H9 (cell line): ENCODE measurements around the gene ITLN1. TPM values are rescaled to one million over a fixed set of nuclear protein-coding genes. Genes with fewer than 3 reads are reported as not detected.

Source experiments
- DNase-seq: peaks from one replicate; pipeline ENCODE4 v3.0.0-alpha.2; 2017
- H2AFZ ChIP-seq: one replicate; pipeline ENCODE4 v1.6.1; 2013; ENCODE audit warnings: mild to moderate bottlenecking, low read length, control low read depth, moderate library complexity
- H2AK5ac ChIP-seq: 2 replicates; pipeline ENCODE4 v1.6.1; 2013; ENCODE audit warnings: low read length, control low read depth, mixed read lengths; ENCODE audit not compliant: insufficient read length
- H2BK120ac ChIP-seq: one replicate; pipeline ENCODE4 v1.6.1; 2013; ENCODE audit warnings: low read depth, mild to moderate bottlenecking, low read length, control low read depth, inconsistent platforms; ENCODE audit not compliant: poor library complexity, severe bottlenecking
- H2BK12ac ChIP-seq: 2 replicates; pipeline ENCODE4 v1.6.1; 2013; ENCODE audit warnings: low read length, control low read depth, mixed read lengths, low read depth; ENCODE audit not compliant: insufficient read length
- H2BK15ac ChIP-seq: 2 replicates; pipeline ENCODE4 v1.6.1; 2013; ENCODE audit warnings: low read depth, low read length, control low read depth
- H2BK20ac ChIP-seq: one replicate; pipeline ENCODE4 v1.6.1; 2013; ENCODE audit warnings: low read depth, mild to moderate bottlenecking, low read length, control low read depth, inconsistent platforms; ENCODE audit not compliant: poor library complexity, severe bottlenecking
- H2BK5ac ChIP-seq: 2 replicates; pipeline ENCODE4 v1.6.1; 2013; ENCODE audit warnings: low read length, control low read depth, mixed read lengths; ENCODE audit not compliant: insufficient read length
- H3K14ac ChIP-seq: 2 replicates; pipeline ENCODE4 v1.6.1; 2013; ENCODE audit warnings: low read length, control low read depth; ENCODE audit not compliant: insufficient read depth
- H3K18ac ChIP-seq: 2 replicates; pipeline ENCODE4 v1.6.1; 2013; ENCODE audit warnings: low read depth, mild to moderate bottlenecking, mixed read lengths, low read length, control low read depth; ENCODE audit not compliant: insufficient read length
- H3K23ac ChIP-seq: 2 replicates; pipeline ENCODE4 v1.6.1; 2013; ENCODE audit warnings: low read length, control low read depth, mixed read lengths, low read depth; ENCODE audit not compliant: insufficient read length
- H3K23me2 ChIP-seq: 2 replicates; pipeline ENCODE4 v1.6.1; 2013; ENCODE audit warnings: low read depth, mild to moderate bottlenecking, mixed read lengths, low read length, control low read depth; ENCODE audit not compliant: insufficient read length, poor library complexity, severe bottlenecking
- H3K27ac ChIP-seq: 2 replicates; pipeline ENCODE4 v1.5.1; 2013; ENCODE audit warnings: low read length, control low read depth, mixed read lengths, low read depth; ENCODE audit not compliant: insufficient read length
- H3K27me3 ChIP-seq: 2 replicates; pipeline ENCODE4 v1.6.1; 2013; ENCODE audit warnings: low read length, control low read depth, inconsistent platforms; ENCODE audit not compliant: insufficient read depth
- H3K4ac ChIP-seq: 2 replicates; pipeline ENCODE4 v1.6.1; 2013; ENCODE audit warnings: low read depth, mild to moderate bottlenecking, control low read depth, inconsistent platforms, low read length, moderate library complexity
- H3K4me1 ChIP-seq: 2 replicates; pipeline ENCODE4 v1.6.1; 2013; ENCODE audit warnings: low read length, control low read depth, inconsistent platforms; ENCODE audit not compliant: insufficient read depth
- H3K4me2 ChIP-seq: 2 replicates; pipeline ENCODE4 v1.6.1; 2013; ENCODE audit warnings: low read length, control low read depth, mixed read lengths; ENCODE audit not compliant: insufficient read length, insufficient read depth
- H3K56ac ChIP-seq: 2 replicates; pipeline ENCODE4 v1.6.1; 2013; ENCODE audit warnings: low read depth, mild to moderate bottlenecking, mixed read lengths, low read length, control low read depth; ENCODE audit not compliant: insufficient read length
- H3K79me1 ChIP-seq: 2 replicates; pipeline ENCODE4 v1.6.1; 2013; ENCODE audit warnings: low read depth, mild to moderate bottlenecking, moderate library complexity, low read length, control low read depth, inconsistent platforms; ENCODE audit not compliant: insufficient read depth, poor library complexity, severe bottlenecking
- H3K79me2 ChIP-seq: 2 replicates; pipeline ENCODE4 v1.6.1; 2013; ENCODE audit warnings: low read length, control low read depth, inconsistent platforms; ENCODE audit not compliant: insufficient read depth
- H3K9ac ChIP-seq: 2 replicates; pipeline ENCODE4 v1.6.1; 2013; ENCODE audit warnings: low read length, control low read depth, mixed read lengths; ENCODE audit not compliant: insufficient read length; ENCODE audit errors: extremely low read depth
- H3K9me3 ChIP-seq: one replicate; pipeline ENCODE4 v1.6.1; 2013; ENCODE audit warnings: low read depth, low read length, inconsistent platforms; ENCODE audit not compliant: control insufficient read depth
- H3T11ph ChIP-seq: one replicate; pipeline ENCODE4 v1.6.1; 2013; ENCODE audit warnings: mild to moderate bottlenecking, low read length, control low read depth, inconsistent platforms
- H4K20me1 ChIP-seq: one replicate; pipeline ENCODE4 v1.6.1; 2013; ENCODE audit not compliant: control insufficient read depth, insufficient read length, insufficient read depth
- H4K5ac ChIP-seq: 2 replicates; pipeline ENCODE4 v1.6.1; 2013; ENCODE audit warnings: low read depth, mild to moderate bottlenecking, mixed read lengths, low read length, control low read depth; ENCODE audit not compliant: insufficient read length
- H4K8ac ChIP-seq: replicated peaks from 2 replicates; pipeline ENCODE4 v1.6.1; 2013; ENCODE audit warnings: low read length, control low read depth, mixed read lengths, low read depth; ENCODE audit not compliant: insufficient read length
- H4K91ac ChIP-seq: 2 replicates; pipeline ENCODE4 v1.6.1; 2013; ENCODE audit warnings: low read depth, mild to moderate bottlenecking, moderate library complexity, mixed read lengths, low read length, control low read depth; ENCODE audit not compliant: insufficient read length
- H3K27ac Mint-ChIP-seq, 3 experiments: 2 replicates in 2 of 3; 3 replicates in 1 of 3; pipeline ENCODE4 v1.8.0; 2020 to 2021; ENCODE audit warnings: mixed read lengths in 3 of 3, mild to moderate bottlenecking in 1 of 3, moderate library complexity in 1 of 3
- H3K27me3 Mint-ChIP-seq: 2 replicates; pipeline ENCODE4 v1.8.0; 2021; ENCODE audit warnings: low read depth, mild to moderate bottlenecking, moderate library complexity, mixed read lengths
- H3K36me3 Mint-ChIP-seq, 3 experiments: 2 replicates in 2 of 3; 3 replicates in 1 of 3; pipeline ENCODE4 v1.8.0; 2020 to 2021; ENCODE audit warnings: low read depth in 3 of 3, mixed read lengths in 3 of 3; ENCODE audit not compliant: insufficient read depth in 1 of 3
- H3K4me1 Mint-ChIP-seq, 2 experiments: 2 replicates each; pipeline ENCODE4 v1.8.0; 2020; ENCODE audit warnings: mixed read lengths in 2 of 2
- H3K4me3 Mint-ChIP-seq, 2 experiments: 2 replicates in 1 of 2; 3 replicates in 1 of 2; pipeline ENCODE4 v1.8.0; 2020 to 2021; ENCODE audit warnings: mild to moderate bottlenecking in 2 of 2, mixed read lengths in 2 of 2, moderate library complexity in 1 of 2
- H3K9me3 Mint-ChIP-seq, 2 experiments: 2 replicates in 1 of 2; 3 replicates in 1 of 2; pipeline ENCODE4 v1.8.0; 2020; ENCODE audit warnings: mild to moderate bottlenecking in 2 of 2, mixed read lengths in 2 of 2, moderate library complexity in 1 of 2
- WGBS: extraction: QIAGEN DNeasy Blood & Tissue Kit; methylation state at CpG from one replicate; pipeline ENCODE4 v1.1.7; 2013; ENCODE audit warnings: missing lambda C conversion rate, low lambda C conversion rate, mixed read lengths; ENCODE audit not compliant: insufficient read length; ENCODE audit errors: extremely low coverage; 5-methylcytosine and 5-hydroxymethylcytosine counted together
- total RNA-seq: library from RNA; stranded (reverse); gene quantifications from 2 replicates; pipeline ENCODE4 v1.2.1, GENCODE V29; 2021
- TF ChIP-seq, protein P1 (sequence below): fragments of 200-600 bp; sonication (generic); conservative IDR thresholded peaks from 3 replicates; pipeline ENCODE4 v1.8.0; 2021; ENCODE audit warnings: antibody characterized with exemption, mild to moderate bottlenecking

The ITLN1 gene
- total RNA-seq, 1 experiment from 2014 or later, result not detected

DNA sequence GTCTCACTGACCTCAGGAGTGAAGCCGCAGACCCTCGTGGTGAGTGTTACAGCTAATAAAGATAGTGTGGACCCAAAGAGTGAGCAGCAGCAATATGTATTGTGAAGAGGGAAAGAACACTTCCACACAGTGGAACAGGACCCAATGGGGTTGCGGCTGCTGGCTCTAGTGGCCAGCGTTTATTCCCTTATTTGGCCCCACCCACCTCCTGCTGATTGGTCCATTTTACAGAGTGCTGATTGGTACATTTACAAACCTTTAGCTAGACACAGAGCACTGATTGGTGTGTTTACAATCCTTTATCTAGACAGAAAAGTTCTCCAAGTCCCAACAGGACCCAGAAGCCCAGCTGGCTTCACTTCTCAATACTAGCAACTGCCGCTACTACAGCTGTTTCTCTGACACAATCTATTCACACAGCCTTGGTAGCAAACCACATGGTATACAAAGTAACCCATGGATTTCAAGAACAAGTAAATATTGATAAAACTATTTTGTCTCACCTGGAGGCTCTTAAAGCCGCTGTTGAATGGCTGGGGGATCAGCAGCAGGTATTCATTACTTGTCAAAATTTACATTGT lies 25.3 kb upstream of the ITLN1 start:
- no peak overlapping the region for H3K14ac ChIP-seq
- H2BK15ac ChIP-seq, result no peak overlapping the region
- no peak overlapping the region for H3K18ac ChIP-seq
- H2AK5ac ChIP-seq, result no peak overlapping the region
- H3K9me3 ChIP-seq, result no peaks in the 10 kb centered on the region
- no peaks in the 10 kb centered on the region for H3K9me3 Mint-ChIP-seq
- no peaks in the 10 kb centered on the region for H3K36me3 Mint-ChIP-seq
- H3K56ac ChIP-seq, result no peak overlapping the region
- H2BK12ac ChIP-seq, result no peak overlapping the region
- no peaks in the 10 kb centered on the region for H3K4me1 ChIP-seq
- H3K79me2 ChIP-seq, result no peaks in the 10 kb centered on the region
- H2BK120ac ChIP-seq, result no peak overlapping the region
- no peak overlapping the region for H3K4me3 Mint-ChIP-seq
- H3K4me2 ChIP-seq, result no peak overlapping the region
- H3K23ac ChIP-seq, result no peak overlapping the region
- H2BK20ac ChIP-seq, result no peak overlapping the region
- WGBS, result no CpG with 5 or more reads among the region's 6 CpGs
- no peak overlapping the region for H3K27ac Mint-ChIP-seq
- no peak overlapping the region for H4K8ac ChIP-seq
- H4K20me1 ChIP-seq, result no peaks in the 10 kb centered on the region
- no peaks in the 10 kb centered on the region for H3K79me1 ChIP-seq
- H2BK5ac ChIP-seq, result no peak overlapping the region
- H3K23me2 ChIP-seq, result no peaks in the 10 kb centered on the region
- TF ChIP-seq, protein P1, sequence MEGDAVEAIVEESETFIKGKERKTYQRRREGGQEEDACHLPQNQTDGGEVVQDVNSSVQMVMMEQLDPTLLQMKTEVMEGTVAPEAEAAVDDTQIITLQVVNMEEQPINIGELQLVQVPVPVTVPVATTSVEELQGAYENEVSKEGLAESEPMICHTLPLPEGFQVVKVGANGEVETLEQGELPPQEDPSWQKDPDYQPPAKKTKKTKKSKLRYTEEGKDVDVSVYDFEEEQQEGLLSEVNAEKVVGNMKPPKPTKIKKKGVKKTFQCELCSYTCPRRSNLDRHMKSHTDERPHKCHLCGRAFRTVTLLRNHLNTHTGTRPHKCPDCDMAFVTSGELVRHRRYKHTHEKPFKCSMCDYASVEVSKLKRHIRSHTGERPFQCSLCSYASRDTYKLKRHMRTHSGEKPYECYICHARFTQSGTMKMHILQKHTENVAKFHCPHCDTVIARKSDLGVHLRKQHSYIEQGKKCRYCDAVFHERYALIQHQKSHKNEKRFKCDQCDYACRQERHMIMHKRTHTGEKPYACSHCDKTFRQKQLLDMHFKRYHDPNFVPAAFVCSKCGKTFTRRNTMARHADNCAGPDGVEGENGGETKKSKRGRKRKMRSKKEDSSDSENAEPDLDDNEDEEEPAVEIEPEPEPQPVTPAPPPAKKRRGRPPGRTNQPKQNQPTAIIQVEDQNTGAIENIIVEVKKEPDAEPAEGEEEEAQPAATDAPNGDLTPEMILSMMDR, result no peak
- no peak overlapping the region for H4K5ac ChIP-seq
- no peaks in the 10 kb centered on the region for H3K27me3 ChIP-seq
- H2AFZ ChIP-seq, result no peak overlapping the region
- no peak overlapping the region for H3K4ac ChIP-seq
- no peak overlapping the region for H3K9ac ChIP-seq
- DNase-seq, result no peak
- H3K27ac ChIP-seq, result no peak overlapping the region
- H3K4me1 Mint-ChIP-seq, result peaks cover 23 to 25% of the 10 kb centered on the region in 2 experiments
- no peak overlapping the region for H4K91ac ChIP-seq
- H3T11ph ChIP-seq, result no peak overlapping the region
- peaks cover 2% of the 10 kb centered on the region for H3K27me3 Mint-ChIP-seq
